HG03342 (cell line): ENCODE results near the gene PRKG1.

Source experiments
- ATAC-seq: cut with Tn5 transposase; IDR thresholded peaks from one replicate; pipeline ENCODE4 v1.9.1; 2021; ENCODE audit warnings: mild to moderate bottlenecking, moderate library complexity; ENCODE audit not compliant: unreplicated experiment

The PRKG1 gene

GRCh38 chr10:51629934-51630639, 555.8 kb downstream of the PRKG1 start:
- no peak for ATAC-seq

- no peak for ATAC-seq
Measured at GRCh38 chr10:51630640-51631005, 556.3 kb downstream of the PRKG1 start.

- no peak for ATAC-seq
Measured at GRCh38 chr10:51635436-51635835, 561.1 kb downstream of the PRKG1 start.

GRCh38 chr10:51638211-51638610, 563.9 kb downstream of the PRKG1 start:
- no peak for ATAC-seq

- no peak for ATAC-seq
Measured at GRCh38 chr10:51638737-51639136, 564.5 kb downstream of the PRKG1 start.

GRCh38 chr10:51640120-51640819, 566.0 kb downstream of the PRKG1 start:
- no peak for ATAC-seq

- ATAC-seq, result no peak
Measured at GRCh38 chr10:51642581-51642980, 568.3 kb downstream of the PRKG1 start.

- no peak for ATAC-seq
Measured at GRCh38 chr10:51643734-51644133, 569.4 kb downstream of the PRKG1 start.

GRCh38 chr10:51649064-51649463, 574.8 kb downstream of the PRKG1 start:
- no peak for ATAC-seq

- ATAC-seq, result no peak
Measured at GRCh38 chr10:51651063-51651462, 576.8 kb downstream of the PRKG1 start.

- ATAC-seq, result no peak
Measured at GRCh38 chr10:51653025-51653424, 578.7 kb downstream of the PRKG1 start.

GRCh38 chr10:51654918-51655317, 580.6 kb downstream of the PRKG1 start:
- no peak for ATAC-seq

- no peak for ATAC-seq
Measured at GRCh38 chr10:51656503-51656902, 582.2 kb downstream of the PRKG1 start.

- no peak for ATAC-seq
Measured at GRCh38 chr10:51658000-51658399, 583.7 kb downstream of the PRKG1 start.

GRCh38 chr10:51659344-51659743, 585.1 kb downstream of the PRKG1 start:
- no peak for ATAC-seq

GRCh38 chr10:51663086-51663485, 588.8 kb downstream of the PRKG1 start:
- ATAC-seq, result no peak

- ATAC-seq, result no peak
Measured at GRCh38 chr10:51666456-51666855, 592.2 kb downstream of the PRKG1 start.

GRCh38 chr10:51667678-51668335, 593.5 kb downstream of the PRKG1 start:
- no peak for ATAC-seq

- ATAC-seq, result no peak
Measured at GRCh38 chr10:51668336-51668689, 594.0 kb downstream of the PRKG1 start.

- no peak for ATAC-seq
Measured at GRCh38 chr10:51669041-51669440, 594.8 kb downstream of the PRKG1 start.

- no peak for ATAC-seq
Measured at GRCh38 chr10:51672039-51672535, 597.8 kb downstream of the PRKG1 start.

- ATAC-seq, result no peak
Measured at GRCh38 chr10:51675088-51675487, 600.8 kb downstream of the PRKG1 start.
